H1 (cell line): ENCODE data around the gene MAS1.

Source experiments
- CREB1 ChIP-seq: IDR thresholded peaks from 2 replicates; pipeline ENCODE4 v1.6.1; 2012; ENCODE audit warnings: inconsistent platforms
- EP300 ChIP-seq, 2 experiments: IDR thresholded peaks; 1 replicate in 1 of 2; 2 replicates in 1 of 2; pipeline ENCODE4 v1.6.1; 2011 to 2012; ENCODE audit warnings: low read depth in 2 of 2, low read length in 2 of 2, mild to moderate bottlenecking in 2 of 2, borderline replicate concordance in 1 of 2, inconsistent platforms in 1 of 2, moderate library complexity in 1 of 2
- EZH2 ChIP-seq: fragments of 200-600 bp; sonication (generic); IDR thresholded peaks from 2 replicates; pipeline ENCODE4 v1.7.1; 2012; ENCODE audit warnings: low read depth, mild to moderate bottlenecking, moderate library complexity, low read length, inconsistent platforms; ENCODE audit not compliant: severe bottlenecking
- GTF2F1 ChIP-seq: IDR thresholded peaks from 2 replicates; pipeline ENCODE4 v1.6.1; 2012; ENCODE audit warnings: low read depth, low read length, improper control_type of control experiment, borderline replicate concordance
- POLR2A ChIP-seq, 2 experiments: IDR thresholded peaks; 1 replicate in 1 of 2; 2 replicates in 1 of 2; pipeline ENCODE4 v1.6.1; 2011; ENCODE audit warnings: low read depth in 2 of 2, low read length in 2 of 2, mild to moderate bottlenecking in 2 of 2; ENCODE audit errors: control extremely low read depth in 1 of 2
- RXRA ChIP-seq: IDR thresholded peaks from 2 replicates; pipeline ENCODE4 v1.6.1; 2011; ENCODE audit warnings: low read depth, mild to moderate bottlenecking, low read length, moderate library complexity; ENCODE audit not compliant: insufficient read depth
- SP1 ChIP-seq: IDR thresholded peaks from 2 replicates; pipeline ENCODE4 v1.6.1; 2011; ENCODE audit warnings: low read depth, low read length
- SP2 ChIP-seq: IDR thresholded peaks from 2 replicates; pipeline ENCODE4 v1.6.1; 2012; ENCODE audit warnings: mild to moderate bottlenecking, low read length, inconsistent platforms
- SRF ChIP-seq: IDR thresholded peaks from 2 replicates; pipeline ENCODE4 v1.6.1; 2011; ENCODE audit warnings: mild to moderate bottlenecking, low read depth, low read length, moderate library complexity
- TCF12 ChIP-seq: IDR thresholded peaks from 2 replicates; pipeline ENCODE4 v1.6.1; 2011; ENCODE audit warnings: low read depth, mild to moderate bottlenecking, low read length
- YY1 ChIP-seq: IDR thresholded peaks from 2 replicates; pipeline ENCODE4 v1.6.1; 2011; ENCODE audit warnings: low read depth, mild to moderate bottlenecking, low read length
- TF ChIP-seq, protein P1 (sequence below), 3 experiments: IDR thresholded peaks; 1 replicate in 2 of 3; 2 replicates in 1 of 3; pipeline versions ENCODE4 v1.5.1 to v1.6.1; 2011; ENCODE audit warnings: low read length in 3 of 3, mild to moderate bottlenecking in 3 of 3, inconsistent platforms in 2 of 3, low read depth in 1 of 3, moderate library complexity in 1 of 3; ENCODE audit not compliant: insufficient read depth in 1 of 3; ENCODE audit errors: control extremely low read depth in 1 of 3
- TF ChIP-seq, protein P2 (sequence below): IDR thresholded peaks from 2 replicates; pipeline ENCODE4 v1.6.1; 2012; ENCODE audit warnings: inconsistent platforms

DNA sequence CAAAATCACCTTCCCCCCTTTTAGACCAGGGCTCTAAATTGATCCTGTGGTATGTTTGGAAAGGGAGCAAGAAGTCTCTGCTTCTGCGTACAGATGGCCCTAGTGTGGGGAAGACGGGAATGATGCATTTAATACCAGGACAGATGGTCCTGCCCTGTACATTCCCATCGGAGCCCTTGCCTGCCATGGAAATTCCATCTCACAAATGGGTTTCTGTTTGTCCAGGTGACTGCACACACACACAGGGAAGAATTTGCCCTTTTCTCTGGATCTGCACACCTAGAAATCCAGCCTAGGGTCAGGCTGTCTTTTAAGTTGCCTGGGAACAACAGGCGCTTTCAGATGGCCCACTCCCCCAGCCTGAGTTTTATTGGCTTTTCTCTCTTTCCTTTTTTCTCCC, 1.3 kb downstream of the MAS1 start:
- no peak for TF ChIP-seq SP1
- TF ChIP-seq YY1: no peak
- TF ChIP-seq EZH2: no peak
- TF ChIP-seq POLR2A (IDR thresholded peaks at IDR 0.05; ENCODE audit: control extremely low read depth in 1 of 2, low read depth in 2 of 2, low read length in 2 of 2): no peak
- TF ChIP-seq, protein P1, sequence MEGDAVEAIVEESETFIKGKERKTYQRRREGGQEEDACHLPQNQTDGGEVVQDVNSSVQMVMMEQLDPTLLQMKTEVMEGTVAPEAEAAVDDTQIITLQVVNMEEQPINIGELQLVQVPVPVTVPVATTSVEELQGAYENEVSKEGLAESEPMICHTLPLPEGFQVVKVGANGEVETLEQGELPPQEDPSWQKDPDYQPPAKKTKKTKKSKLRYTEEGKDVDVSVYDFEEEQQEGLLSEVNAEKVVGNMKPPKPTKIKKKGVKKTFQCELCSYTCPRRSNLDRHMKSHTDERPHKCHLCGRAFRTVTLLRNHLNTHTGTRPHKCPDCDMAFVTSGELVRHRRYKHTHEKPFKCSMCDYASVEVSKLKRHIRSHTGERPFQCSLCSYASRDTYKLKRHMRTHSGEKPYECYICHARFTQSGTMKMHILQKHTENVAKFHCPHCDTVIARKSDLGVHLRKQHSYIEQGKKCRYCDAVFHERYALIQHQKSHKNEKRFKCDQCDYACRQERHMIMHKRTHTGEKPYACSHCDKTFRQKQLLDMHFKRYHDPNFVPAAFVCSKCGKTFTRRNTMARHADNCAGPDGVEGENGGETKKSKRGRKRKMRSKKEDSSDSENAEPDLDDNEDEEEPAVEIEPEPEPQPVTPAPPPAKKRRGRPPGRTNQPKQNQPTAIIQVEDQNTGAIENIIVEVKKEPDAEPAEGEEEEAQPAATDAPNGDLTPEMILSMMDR (IDR thresholded peaks at IDR 0.05; ENCODE audit: control extremely low read depth in 1 of 3, insufficient read depth in 1 of 3, low read depth in 1 of 3, low read length in 3 of 3): no peak
- no peak for TF ChIP-seq EP300 (IDR thresholded peaks at IDR 0.05; ENCODE audit: borderline replicate concordance in 1 of 2, low read depth in 2 of 2, low read length in 2 of 2)
- no peak for TF ChIP-seq GTF2F1
- TF ChIP-seq SP2: no peak
- TF ChIP-seq TCF12: no peak
- no peak for TF ChIP-seq CREB1
- TF ChIP-seq, protein P2, sequence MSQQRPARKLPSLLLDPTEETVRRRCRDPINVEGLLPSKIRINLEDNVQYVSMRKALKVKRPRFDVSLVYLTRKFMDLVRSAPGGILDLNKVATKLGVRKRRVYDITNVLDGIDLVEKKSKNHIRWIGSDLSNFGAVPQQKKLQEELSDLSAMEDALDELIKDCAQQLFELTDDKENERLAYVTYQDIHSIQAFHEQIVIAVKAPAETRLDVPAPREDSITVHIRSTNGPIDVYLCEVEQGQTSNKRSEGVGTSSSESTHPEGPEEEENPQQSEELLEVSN: no peak
- TF ChIP-seq RXRA: no peak
- TF ChIP-seq SRF: no peak
